DND-41 (cell line): Measurements from ENCODE around the gene INO80.

ENCODE experiments used
- ATAC-seq: fragments of 200-7000 bp; cut with Tn5 transposase; 3 replicates; pipeline ENCODE4 v1.9.1; 2021; ENCODE audit warnings: low read depth; ENCODE audit not compliant: insufficient read depth
- DNase-seq: peaks from one replicate; pipeline ENCODE4 v3.0.0-alpha.2; 2020
- H2AFZ ChIP-seq: 2 replicates; pipeline ENCODE4 v1.6.0; 2012; ENCODE audit warnings: low read depth, low read length
- H3K27ac ChIP-seq: 2 replicates; pipeline ENCODE4 v1.5.1; 2012; ENCODE audit warnings: low read length, inconsistent platforms
- H3K27me3 ChIP-seq: fragments of 200-600 bp; sonication (generic); 2 replicates; pipeline ENCODE4 v1.6.0; 2012; ENCODE audit warnings: low read length, mild to moderate bottlenecking, inconsistent platforms; ENCODE audit not compliant: insufficient read depth, poor library complexity
- H3K36me3 ChIP-seq: 2 replicates; pipeline ENCODE4 v1.5.1; 2012; ENCODE audit warnings: low read length, inconsistent platforms; ENCODE audit not compliant: insufficient read depth
- H3K4me1 ChIP-seq: 2 replicates; pipeline ENCODE4 v1.5.1; 2012; ENCODE audit warnings: mild to moderate bottlenecking, low read length; ENCODE audit not compliant: insufficient read depth
- H3K4me2 ChIP-seq: 2 replicates; pipeline ENCODE4 v1.6.0; 2012; ENCODE audit warnings: mild to moderate bottlenecking, moderate library complexity, low read length, inconsistent platforms; ENCODE audit not compliant: insufficient read depth
- H3K4me3 ChIP-seq, 2 experiments: fragments of 200-600 bp in 1 of 2; shearing (Covaris generic) in 1 of 2; 2 replicates each; pipeline ENCODE4 v1.5.1; 2012 to 2016; ENCODE audit warnings: inconsistent platforms in 2 of 2, low read length in 2 of 2, mild to moderate bottlenecking in 2 of 2, low read depth in 1 of 2, moderate library complexity in 1 of 2
- H3K79me2 ChIP-seq: 2 replicates; pipeline ENCODE4 v1.6.0; 2012; ENCODE audit warnings: low read length, inconsistent platforms; ENCODE audit not compliant: insufficient read depth
- H3K9ac ChIP-seq: 2 replicates; pipeline ENCODE4 v1.6.0; 2012; ENCODE audit warnings: low read depth, mild to moderate bottlenecking, inconsistent platforms, low read length, moderate library complexity
- H3K9me3 ChIP-seq: 2 replicates; pipeline ENCODE4 v1.5.1; 2012; ENCODE audit warnings: low read length, moderate library complexity, mild to moderate bottlenecking, inconsistent platforms; ENCODE audit not compliant: insufficient read depth, severe bottlenecking
- H4K20me1 ChIP-seq: 2 replicates; pipeline ENCODE4 v1.6.0; 2012; ENCODE audit warnings: low read length; ENCODE audit not compliant: insufficient read depth
- CTCF ChIP-seq: IDR thresholded peaks from 2 replicates; pipeline ENCODE4 v1.5.1; 2012; ENCODE audit warnings: borderline replicate concordance, low read length, moderate library complexity, mild to moderate bottlenecking; ENCODE audit not compliant: poor library complexity, severe bottlenecking; ENCODE audit errors: extremely low read depth
- EZH2 ChIP-seq: IDR thresholded peaks from 3 replicates; pipeline ENCODE4 v1.6.1; 2012; ENCODE audit warnings: borderline replicate concordance, low read depth, mild to moderate bottlenecking, moderate library complexity, low read length, inconsistent platforms; ENCODE audit not compliant: severe bottlenecking

Gene INO80

GRCh38 chr15:40986820-40987219 is 129.3 kb downstream of the INO80 start:
- H3K36me3 ChIP-seq: peaks cover 88% of the 10 kb centered on the region
- H2AFZ ChIP-seq: no peak overlapping the region

DNA sequence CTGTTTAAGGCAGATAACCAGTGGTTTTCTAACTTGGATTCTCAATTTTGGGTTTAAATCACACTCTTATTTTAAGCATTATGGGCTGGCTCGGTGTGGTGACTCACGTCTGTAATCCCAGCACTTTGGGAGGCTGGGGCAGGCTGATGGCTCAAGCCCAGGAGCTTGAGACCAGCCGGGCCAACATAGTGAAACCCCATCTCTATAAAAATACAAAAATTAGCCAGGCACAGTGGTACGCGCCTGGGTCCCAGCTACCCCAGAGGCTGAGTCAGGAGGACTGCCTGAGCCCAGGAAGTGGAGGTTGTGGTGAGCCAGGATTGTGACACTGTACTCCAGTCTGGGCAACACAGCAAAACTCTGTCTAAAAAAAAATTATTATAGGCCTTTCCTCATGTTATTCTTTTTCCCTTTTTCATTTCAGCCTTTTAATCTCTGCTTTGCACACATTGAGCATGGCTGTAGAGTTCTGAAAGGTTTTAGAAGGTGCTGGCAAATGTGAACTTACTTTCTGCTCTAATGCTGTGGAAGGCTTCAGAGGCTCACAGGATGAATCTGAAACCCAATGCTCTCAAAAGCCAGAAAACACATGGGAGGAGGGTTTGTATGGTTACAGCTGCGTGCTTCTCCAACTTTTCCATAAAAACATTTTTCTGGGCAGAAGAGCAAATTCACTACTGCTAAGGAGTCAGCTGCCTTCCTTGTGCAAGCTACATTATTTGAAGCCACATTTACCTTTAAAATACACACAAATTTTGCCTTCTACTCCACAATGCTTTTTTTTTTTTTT is 130.3 kb downstream of the INO80 start:
- Histone ChIP-seq H3K36me3 (peaks cover 92% of the 10 kb centered on the region), H3K4me3 (no peak overlapping the region), H4K20me1 (no peaks in the 10 kb centered on the region), H3K9me3 (no peaks in the 10 kb centered on the region), H3K9ac (no peak overlapping the region), H3K4me1 (no peaks in the 10 kb centered on the region), H2AFZ (no peak overlapping the region), H3K79me2 (no peaks in the 10 kb centered on the region), H3K27ac (no peak overlapping the region), H3K4me2 (no peak overlapping the region), H3K27me3 (no peaks in the 10 kb centered on the region)
- ATAC-seq (no peak), DNase-seq (no peak)
- TF ChIP-seq CTCF (no peak), EZH2 (no peak)

More at GRCh38 chr15:40986820-40987219, 129.3 kb downstream of the INO80 start:
- no peak for DNase-seq
- Histone ChIP-seq H3K27ac (no peak overlapping the region), H3K9ac (no peak overlapping the region), H3K27me3 (no peaks in the 10 kb centered on the region), H3K79me2 (no peaks in the 10 kb centered on the region), H3K4me1 (no peaks in the 10 kb centered on the region), H3K9me3 (no peaks in the 10 kb centered on the region), H3K4me3 (no peak overlapping the region), H3K4me2 (no peak overlapping the region), H4K20me1 (no peaks in the 10 kb centered on the region)
- TF ChIP-seq CTCF (no peak), EZH2 (no peak)
- ATAC-seq: no peak

DNA sequence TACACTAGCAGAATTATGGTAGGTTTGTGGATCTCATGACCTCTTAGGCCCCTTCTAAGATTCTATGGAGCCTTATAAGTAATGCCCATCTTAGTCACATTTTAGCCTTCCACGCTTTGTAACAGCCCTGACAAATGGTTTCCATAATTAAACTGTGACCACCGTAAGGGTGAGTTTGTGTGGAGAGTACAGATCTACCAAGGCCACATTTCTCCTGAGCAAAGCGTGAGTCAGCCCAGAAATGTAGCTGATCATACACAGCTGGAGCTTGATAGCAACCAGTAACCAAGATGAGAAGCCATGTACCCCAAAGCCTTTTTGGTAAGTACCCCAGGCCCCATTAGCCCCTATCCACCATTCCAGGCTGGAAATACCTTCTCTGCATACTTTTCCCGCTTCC is 131.1 kb downstream of the INO80 start:
- no peak overlapping the region for H3K4me2 ChIP-seq
- TF ChIP-seq CTCF (no peak), EZH2 (no peak)
- H3K36me3 ChIP-seq: peaks cover 92% of the 10 kb centered on the region

DNA sequence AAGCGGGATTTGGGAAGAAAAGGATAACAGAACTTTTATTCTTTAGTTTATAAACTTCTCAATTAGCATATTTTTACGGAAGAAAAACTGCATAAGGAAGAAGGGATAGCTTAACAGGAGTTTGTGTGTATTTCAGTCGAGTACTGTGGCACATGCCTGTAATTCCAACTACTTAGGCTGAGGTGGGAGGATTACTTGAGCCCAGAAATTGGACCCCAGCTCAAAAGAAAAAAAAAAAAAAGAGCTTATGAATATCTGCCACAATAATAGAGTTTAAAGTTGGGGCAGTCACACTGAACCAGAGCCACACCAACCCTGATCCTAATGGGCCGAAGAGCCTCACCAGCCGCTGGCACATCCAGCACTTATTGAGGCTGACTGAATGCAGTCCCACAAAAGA is 131.7 kb downstream of the INO80 start:
- H3K9ac ChIP-seq: no peak overlapping the region
- ATAC-seq (no peak), DNase-seq (no peak)
- H3K27ac ChIP-seq: no peak overlapping the region
- H3K36me3 ChIP-seq: peaks cover 94% of the 10 kb centered on the region
- H4K20me1 ChIP-seq: no peaks in the 10 kb centered on the region
- H3K79me2 ChIP-seq: no peaks in the 10 kb centered on the region
- TF ChIP-seq EZH2 (no peak), CTCF (no peak)
- H3K4me2 ChIP-seq: no peak overlapping the region
- H3K27me3 ChIP-seq: no peaks in the 10 kb centered on the region
- no peak overlapping the region for H2AFZ ChIP-seq
- no peaks in the 10 kb centered on the region for H3K9me3 ChIP-seq
- no peak overlapping the region for H3K4me3 ChIP-seq
- no peaks in the 10 kb centered on the region for H3K4me1 ChIP-seq

More for the DNA sequence above, 131.1 kb downstream of the INO80 start:
- H3K27me3 ChIP-seq: no peaks in the 10 kb centered on the region
- no peaks in the 10 kb centered on the region for H3K79me2 ChIP-seq
- H3K4me1 ChIP-seq: no peaks in the 10 kb centered on the region
- H3K9me3 ChIP-seq: no peaks in the 10 kb centered on the region
- H3K4me3 ChIP-seq: no peak overlapping the region
- no peaks in the 10 kb centered on the region for H4K20me1 ChIP-seq
- no peak overlapping the region for H2AFZ ChIP-seq
- no peak for ATAC-seq
- no peak overlapping the region for H3K9ac ChIP-seq
- no peak overlapping the region for H3K27ac ChIP-seq
- DNase-seq: no peak
